ACC112 (cell line): ENCODE data around the gene CCDC106.

Source experiments
- H2AFZ ChIP-seq: fragments of 200-600 bp; sonication (generic); one replicate; pipeline ENCODE4 v1.6.0; 2017; ENCODE audit warnings: antibody characterized with exemption, low read length; ENCODE audit not compliant: unreplicated experiment
- H3K27ac ChIP-seq: fragments of 200-600 bp; sonication (generic); 2 replicates; pipeline ENCODE4 v1.5.1; 2014; ENCODE audit warnings: low read depth, mild to moderate bottlenecking, antibody characterized with exemption, low read length, moderate library complexity
- H3K27me3 ChIP-seq: fragments of 200-600 bp; sonication (generic); 2 replicates; pipeline ENCODE4 v1.6.1; 2014; ENCODE audit warnings: mild to moderate bottlenecking, antibody characterized with exemption, low read length, moderate library complexity, mixed read lengths; ENCODE audit not compliant: insufficient read depth
- H3K36me3 ChIP-seq: fragments of 200-600 bp; sonication (generic); 2 replicates; pipeline ENCODE4 v1.6.1; 2016; ENCODE audit warnings: mild to moderate bottlenecking, antibody characterized with exemption, low read length, moderate library complexity, mixed read lengths; ENCODE audit not compliant: insufficient read depth
- H3K4me1 ChIP-seq: fragments of 200-600 bp; sonication (generic); one replicate; pipeline ENCODE4 v1.6.1; 2016; ENCODE audit warnings: low read length, mixed read lengths; ENCODE audit not compliant: insufficient read depth, unreplicated experiment, control insufficient read depth
- H3K4me3 ChIP-seq: fragments of 200-600 bp; sonication (generic); 2 replicates; pipeline ENCODE4 v1.5.1; 2014; ENCODE audit warnings: mild to moderate bottlenecking, low read depth, low read length
- H3K79me2 ChIP-seq: fragments of 200-600 bp; sonication (generic); one replicate; pipeline ENCODE4 v1.6.0; 2016; ENCODE audit warnings: low read length; ENCODE audit not compliant: control insufficient read depth, unreplicated experiment, insufficient read depth

Gene CCDC106

DNA sequence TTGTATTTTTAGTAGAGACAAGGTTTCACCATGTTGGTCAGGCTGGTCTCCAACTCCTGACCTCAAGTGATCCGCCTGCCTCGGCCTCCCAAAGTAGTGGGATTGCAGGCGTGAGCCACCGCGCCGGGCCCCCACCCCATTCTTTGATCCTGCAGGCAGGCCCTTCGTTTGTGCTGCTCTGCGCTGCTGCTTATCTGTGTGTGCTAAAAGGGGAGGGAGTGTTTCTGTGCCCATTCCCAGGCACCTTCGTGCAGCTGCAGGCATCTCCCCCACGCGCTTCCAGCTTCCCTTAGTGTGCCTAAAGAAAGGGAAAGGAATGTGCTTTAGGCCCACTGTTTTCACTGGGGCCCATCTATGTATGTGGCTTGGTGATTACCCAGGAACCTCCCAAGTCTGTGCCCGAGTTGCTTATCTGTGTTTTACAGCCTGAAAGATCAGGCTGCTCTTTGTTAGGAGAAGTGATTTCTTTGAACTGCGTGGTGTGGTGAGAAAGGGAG lies 54.2 kb downstream of the CCDC106 start:
- no peak overlapping the region for H2AFZ ChIP-seq
- H3K27me3 ChIP-seq = no peaks in the 10 kb centered on the region
- H3K27ac ChIP-seq = no peak overlapping the region
- H3K4me1 ChIP-seq = no peaks in the 10 kb centered on the region
- H3K79me2 ChIP-seq = no peaks in the 10 kb centered on the region
- peaks cover 4% of the 10 kb centered on the region; the same call in 1 of the 2 replicates for H3K36me3 ChIP-seq
- H3K4me3 ChIP-seq = no peak overlapping the region
